Brain pericyte (primary cell): ENCODE data around the gene MMP7.

ENCODE experiments used
- DNase-seq: peaks from one replicate; pipeline ENCODE4 v3.0.0-alpha.2; 2012; ENCODE audit warnings: low read depth, low spot score

Gene MMP7

DNA sequence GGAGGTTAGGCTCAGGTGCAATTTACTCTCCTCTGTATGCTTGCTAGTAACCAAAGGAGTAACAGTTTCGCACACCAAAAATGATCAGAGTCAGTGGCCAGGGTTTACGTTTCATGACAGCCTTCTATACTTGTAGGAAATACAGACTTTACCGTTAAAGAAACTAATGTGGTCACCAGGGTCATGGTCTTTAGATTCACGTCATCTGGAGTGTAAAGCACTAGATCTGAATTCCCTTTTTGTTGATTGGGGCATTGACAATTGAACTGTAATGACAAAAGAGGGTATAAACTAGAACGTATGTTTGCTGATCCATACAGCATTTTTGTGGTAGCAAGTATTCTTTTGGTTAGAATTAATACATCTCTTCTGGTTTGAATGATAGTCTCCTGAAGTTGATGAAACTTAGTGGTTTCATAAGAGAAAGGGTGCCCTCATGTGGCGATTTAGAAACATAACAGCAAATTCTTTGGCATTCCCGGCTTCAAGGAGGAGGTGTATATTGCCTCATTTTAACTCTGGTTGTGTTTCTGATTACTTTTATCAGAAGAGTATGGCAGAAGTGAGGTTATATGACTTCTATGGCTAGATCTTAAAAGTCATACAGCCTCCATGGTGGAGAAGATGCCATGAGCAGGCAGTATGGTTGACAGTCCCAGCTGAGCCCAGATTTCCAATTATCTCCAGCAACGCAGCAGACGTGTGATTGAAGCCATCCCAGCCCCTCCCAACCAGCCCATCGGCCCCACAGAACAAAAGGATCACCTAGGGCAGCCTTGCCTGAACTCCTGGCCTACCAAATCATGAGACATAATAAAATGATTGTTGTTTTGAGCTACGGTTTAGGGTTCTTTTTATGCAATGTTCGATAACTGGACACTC lies 35.1 kb downstream of the MMP7 start:
- DNase-seq: peak; percentile 36

DNA sequence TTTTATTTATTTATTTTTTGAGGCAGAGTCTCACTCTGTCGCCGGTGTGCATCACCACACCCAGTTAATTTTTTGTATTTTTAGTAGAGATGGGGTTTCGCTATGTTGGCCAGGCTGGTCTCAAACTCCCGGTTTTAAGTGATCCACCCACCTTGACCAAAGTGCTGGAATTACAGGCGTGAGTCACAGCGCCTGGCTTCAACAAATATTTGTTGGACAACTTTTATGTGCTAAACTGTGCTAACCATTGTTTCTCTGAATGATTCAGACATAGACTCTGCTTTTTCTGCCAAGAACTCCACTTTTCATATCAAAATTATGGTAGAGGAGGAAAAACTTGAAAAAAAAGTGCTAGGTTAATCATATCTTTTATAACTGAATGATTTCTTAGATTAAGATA lies 36.3 kb downstream of the MMP7 start:
- DNase-seq: no peak

DNA sequence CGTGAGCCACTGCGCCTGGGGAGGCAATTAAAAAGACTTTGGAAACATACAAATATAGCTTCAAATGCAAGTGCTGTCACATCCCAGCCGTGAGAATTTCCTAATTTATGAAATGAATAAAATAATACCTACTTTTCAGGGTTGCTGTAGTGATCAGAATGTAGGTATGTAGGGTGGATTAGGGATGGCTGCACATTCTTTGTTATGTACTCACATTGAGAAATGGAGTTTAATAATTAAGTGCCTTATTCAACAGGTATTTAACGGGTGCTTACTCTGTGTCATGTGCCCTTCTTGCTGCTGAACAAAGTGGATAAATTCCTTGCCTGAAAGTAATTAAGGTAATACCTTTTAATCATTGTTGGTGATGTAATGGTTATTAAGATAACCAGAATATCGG lies 37.0 kb downstream of the MMP7 start:
- no peak for DNase-seq

DNA sequence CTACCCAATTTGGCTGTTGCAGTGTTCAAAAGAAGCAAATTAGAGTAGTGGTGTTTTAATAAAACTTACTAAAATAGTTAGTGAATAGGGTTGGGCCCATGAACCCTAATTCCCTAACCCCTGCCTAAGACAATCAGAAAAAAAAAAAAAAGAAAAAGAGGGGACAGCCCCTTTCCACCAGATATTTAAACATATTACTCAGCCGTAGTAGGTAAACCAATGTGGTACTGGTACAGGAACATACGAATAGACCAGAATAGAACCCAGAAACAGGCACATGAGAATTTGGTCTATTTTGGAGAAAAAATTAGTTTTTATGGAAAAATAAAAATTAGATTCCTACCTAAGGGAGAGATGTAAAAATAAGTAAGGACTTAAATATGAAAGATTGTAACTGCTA lies 38.6 kb downstream of the MMP7 start:
- no peak for DNase-seq

DNA sequence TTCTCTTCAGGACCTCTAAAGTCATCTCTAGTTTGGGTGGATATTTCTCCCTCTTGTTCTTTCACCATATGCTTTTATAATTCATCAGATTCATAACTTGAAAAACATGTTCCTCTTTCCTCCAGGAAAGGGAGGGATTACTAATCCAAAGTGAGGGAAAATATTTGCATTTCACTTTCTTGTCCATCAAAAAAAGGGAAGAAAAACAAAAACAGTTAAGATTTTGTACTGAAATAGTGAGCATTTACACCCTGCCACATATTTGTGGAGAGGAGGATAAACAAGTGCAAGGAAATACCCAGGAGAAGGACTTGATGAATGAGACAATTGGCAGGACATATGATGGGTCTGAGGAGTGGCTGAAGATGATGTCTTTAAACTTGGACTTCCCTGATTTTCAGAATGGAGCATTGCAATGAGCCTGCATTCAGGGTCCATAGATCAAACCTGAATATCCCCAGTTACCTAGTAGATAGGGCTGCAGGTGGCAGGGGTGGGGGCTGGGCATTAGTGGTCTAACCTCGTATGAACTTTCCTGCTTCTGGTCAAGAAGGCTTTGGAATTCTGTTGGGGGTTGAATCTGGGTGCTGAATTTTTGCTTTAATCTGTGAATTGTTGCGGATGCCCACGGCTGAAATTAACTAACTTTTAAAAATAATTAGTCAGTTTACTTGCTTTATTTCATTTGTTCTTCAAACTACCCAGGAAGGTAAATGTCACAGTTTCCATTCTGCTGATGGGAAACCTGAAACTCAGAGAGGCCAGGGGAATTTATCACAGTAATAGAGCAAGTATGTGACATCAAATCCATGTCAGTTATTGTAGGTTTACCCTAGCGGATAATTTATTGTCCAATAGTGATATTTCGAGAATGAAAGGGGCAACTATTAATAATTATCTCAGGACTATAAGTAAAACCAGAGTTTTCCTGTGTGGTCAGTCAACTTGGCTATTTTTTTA lies 41.1 kb downstream of the MMP7 start:
- no peak for DNase-seq

DNA sequence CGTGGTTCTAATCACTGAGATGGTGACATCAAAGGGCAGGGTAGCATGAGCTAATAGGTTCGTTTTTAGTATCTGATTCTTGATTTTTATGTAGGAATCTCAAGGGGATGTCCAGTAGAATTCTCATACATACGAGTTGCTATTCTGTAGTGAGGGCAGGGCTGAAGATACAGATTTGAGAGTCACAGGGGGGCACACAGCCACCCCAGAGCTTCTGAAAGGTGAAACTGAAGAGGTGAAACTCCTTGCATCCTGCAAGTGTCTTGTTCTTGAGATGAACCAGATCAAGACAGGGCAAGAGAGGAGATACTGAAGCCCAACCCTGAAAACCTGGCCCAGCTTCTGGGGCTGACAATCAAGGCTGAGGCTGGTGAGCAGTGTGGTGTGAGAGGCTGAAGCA lies 42.3 kb downstream of the MMP7 start:
- no peak for DNase-seq

DNA sequence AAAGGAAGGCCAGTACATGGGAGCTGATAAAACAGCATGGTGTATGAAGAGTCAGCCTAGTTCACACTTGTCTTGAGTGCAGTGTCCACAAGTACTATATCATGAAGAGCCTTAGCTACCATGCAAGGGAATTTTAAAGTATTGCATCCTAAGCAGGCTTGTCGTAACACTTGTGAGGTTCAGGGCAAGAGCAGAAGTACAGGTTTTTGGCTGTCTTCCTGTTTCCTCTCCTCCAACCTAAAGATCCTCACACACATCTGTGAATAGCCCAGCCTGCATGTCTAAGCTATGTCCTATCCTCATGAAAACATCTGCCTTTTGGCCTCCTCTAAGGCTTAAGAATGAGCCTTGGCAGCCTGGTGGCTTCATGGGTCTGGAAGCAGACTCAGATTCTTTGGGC lies 43.3 kb downstream of the MMP7 start:
- DNase-seq: no peak

DNA sequence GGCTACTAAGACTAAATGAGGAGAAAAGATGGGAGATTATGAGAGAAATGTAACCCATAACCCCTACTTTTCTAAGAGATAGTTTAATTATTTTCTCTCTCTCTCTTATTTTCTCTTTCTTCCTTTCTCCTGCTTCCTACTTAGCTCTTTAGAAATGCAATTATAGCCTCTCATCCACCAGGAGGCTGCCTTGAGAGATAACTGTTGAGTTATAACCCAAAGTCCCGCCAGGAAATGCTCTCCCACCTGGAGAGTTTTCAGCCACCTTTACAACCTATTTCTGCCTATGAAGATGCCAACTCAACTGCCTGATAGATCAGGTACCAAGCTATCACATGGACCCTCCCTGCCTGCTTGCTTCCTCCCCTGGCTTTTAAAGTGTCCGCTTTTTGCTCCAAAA lies 44.0 kb downstream of the MMP7 start:
- no peak for DNase-seq

DNA sequence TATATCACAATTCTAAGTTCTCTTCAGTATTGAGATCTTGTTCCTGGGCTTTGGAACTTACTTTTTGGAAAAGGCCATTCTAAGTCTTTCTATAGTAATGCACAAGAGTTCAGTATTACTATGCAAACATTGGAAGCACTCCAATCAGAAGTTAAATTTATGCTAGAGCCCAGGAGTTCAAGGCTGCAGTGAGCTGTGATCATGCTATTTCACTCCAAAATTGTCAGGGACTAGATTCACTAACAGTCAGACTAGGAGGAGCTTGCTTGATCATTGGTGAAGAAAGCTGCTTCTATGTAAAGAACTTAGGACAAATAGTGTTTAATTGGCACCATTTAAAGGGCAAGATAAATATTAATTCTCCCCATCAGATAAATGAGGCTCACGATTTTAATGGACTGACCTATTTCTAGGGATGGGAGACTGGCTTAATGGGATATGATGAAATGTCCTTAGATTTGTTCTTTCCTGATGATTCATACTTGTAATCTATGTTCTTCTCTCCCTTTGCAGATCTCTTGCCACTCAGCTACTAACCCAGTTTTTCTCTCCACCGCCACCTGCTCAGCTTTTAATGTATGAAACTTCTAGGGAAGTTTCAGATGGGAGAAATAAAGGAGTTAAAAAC lies 45.3 kb downstream of the MMP7 start:
- no peak for DNase-seq

DNA sequence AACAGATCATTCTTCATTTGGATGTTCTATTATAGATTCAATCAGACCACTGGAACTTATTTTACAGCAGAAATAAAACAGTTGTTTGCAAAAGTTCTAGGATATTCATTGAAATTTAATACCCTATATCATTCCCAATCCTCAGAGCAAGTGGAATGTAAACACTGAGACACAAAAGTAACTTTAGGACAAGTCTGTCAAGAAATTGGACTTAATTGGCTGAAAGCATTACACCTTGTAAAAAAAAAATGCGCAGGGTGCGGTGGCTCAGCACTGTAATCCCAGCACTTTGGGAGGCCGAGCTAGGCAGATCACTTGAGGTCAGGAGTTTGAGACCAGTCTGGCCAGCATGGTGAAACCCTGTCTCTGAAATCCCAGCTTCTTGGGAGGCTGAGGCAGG lies 48.1 kb downstream of the MMP7 start:
- DNase-seq: no peak

DNA sequence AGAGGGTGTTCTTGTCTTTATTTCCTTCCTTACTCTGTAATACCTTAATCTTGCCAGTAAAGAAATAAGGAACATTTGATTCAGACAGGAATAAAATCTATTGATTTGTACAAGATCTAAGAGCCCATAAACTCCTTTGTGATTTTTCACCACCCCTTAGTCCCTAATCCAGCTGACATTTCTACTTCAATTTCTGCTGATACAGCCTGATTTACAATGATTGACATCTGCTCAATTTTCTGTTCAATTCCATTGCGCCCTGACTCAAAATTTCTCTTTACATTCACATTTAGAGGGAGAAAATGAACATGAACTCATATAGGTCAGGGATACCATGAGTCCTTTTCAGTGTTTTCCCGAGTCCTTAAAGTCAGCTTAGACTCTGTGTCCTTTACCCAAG lies 50.8 kb downstream of the MMP7 start:
- DNase-seq: no peak

DNA sequence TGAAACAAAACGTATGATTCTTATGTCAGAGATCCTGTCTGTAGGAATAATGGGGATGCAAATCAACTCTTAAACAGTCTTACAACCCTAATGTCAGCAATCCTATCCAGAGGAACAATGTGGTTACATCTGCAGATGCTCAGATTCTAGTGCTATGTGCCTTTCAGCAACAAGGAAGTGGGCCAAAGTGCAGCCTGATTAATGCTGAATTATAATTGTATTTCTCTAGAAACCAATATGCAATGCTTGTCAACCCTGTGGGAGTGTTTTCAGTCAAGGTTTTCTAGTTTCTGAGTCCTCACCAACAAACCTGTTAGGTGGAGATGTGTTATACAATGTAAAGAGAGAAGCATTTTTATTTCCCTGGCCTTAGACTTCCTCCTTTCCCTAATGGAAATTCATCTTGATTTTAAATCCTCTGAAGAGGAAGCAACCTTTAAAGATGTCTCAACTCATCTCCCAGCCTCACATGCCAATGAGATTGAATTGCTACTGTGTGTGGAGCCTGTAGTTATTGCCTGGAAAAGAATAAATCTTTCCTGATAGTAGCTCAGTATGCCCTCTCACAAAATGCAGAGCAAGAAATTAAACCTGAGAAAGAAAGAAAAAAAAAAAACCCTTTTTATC lies 51.8 kb downstream of the MMP7 start:
- no peak for DNase-seq

DNA sequence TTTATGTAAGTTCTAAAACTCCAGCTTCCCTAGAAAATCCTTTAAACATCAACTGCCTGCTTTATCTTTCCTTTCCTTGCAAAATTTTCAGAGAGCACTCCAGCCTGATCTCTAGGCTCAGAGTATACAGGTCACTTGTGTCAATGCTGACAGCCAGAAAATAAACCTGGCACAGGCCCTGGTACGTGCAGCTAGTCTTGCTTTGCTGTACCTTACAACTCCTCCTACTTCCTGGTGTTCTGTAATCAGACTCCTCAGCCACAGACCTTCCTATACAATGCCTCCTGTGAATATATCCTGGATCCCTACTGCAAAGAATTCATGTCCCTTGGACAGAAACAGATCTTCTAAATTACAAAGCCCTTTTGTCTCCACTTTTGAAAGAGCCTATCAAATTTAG lies 53.7 kb downstream of the MMP7 start:
- DNase-seq: no peak

DNA sequence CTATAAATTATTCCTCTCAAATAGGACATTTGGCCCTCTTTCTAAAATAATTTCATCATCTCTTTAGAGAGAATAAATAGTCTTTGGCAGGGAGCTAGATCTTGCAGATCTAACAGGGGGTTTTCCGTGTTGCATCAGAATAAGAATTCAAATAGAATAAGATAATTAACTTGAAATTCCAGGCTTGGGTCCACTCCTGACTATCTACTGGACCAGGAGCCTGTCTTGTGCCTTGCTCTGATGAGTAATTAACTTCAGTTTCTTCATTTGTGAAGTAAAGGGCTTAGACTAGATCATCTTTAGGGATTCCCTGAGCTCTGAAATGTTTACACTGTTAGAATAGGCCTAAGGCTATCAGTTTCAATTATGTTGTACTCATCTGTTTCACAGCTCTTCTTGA lies 54.5 kb downstream of the MMP7 start:
- no peak for DNase-seq

DNA sequence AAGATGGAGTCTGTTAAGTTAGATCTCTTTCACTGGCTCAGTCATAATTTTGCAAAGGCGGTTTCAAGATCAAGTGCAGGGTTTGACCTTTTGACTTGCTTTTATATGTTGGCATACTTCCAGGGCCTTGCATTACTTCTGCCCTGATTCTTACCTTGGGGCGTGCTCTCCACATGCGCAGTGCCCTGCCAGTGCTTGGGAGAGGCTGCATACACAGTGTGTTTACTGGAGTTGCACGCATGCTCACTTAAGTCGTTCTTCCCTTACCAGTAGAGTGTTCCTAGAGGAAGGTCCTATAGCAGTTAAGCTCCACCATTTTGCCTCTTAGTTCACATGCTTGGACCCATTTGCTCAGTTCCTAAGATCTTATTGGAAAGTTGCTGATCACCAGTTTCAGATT lies 57.0 kb downstream of the MMP7 start:
- DNase-seq: no peak

DNA sequence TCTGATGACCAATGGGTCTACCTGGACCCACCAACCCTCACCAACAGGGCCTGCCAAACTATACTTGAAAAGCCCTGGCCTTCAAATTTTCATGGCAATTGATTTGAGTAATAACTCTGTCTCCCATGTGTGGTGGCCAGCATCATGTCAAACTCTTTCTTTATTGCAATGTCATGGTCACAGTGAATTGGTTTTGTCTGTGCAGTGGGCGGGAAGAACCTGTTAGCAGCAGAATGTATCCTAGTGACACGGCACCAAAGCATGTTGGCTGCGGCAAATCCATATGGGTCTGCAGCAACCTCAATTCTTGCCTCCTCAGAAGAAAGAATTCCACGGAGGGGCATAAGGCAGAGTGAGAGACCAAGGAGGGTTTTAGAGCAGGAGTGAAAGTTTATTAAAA lies 58.4 kb downstream of the MMP7 start:
- no peak for DNase-seq

DNA sequence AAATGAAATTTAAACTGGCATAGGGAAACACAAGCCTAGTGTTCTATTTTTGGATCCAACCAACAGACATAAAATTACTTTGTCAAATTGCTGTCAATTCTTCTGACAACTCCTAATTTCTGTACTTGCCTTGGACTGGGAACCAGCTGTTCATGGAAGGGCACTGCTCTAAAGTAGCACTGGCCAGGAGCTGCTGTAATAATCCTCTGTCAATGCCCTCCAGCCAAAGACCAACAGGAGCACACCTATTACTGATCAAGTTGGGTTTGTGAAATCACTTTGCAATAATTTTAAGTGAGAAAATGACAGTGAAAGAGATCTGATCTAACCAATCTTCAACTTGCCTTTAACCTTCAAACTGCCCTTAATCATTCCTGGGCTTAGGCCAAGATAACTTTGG lies 59.1 kb downstream of the MMP7 start:
- no peak for DNase-seq
